NCI-H146 (cell line): ENCODE results near the gene FZR1.

ENCODE experiments used
- DNase-seq: peaks from one replicate; lab custom pipeline; 2025; lab: John Stamatoyannopoulos, UW

The FZR1 gene

DNA sequence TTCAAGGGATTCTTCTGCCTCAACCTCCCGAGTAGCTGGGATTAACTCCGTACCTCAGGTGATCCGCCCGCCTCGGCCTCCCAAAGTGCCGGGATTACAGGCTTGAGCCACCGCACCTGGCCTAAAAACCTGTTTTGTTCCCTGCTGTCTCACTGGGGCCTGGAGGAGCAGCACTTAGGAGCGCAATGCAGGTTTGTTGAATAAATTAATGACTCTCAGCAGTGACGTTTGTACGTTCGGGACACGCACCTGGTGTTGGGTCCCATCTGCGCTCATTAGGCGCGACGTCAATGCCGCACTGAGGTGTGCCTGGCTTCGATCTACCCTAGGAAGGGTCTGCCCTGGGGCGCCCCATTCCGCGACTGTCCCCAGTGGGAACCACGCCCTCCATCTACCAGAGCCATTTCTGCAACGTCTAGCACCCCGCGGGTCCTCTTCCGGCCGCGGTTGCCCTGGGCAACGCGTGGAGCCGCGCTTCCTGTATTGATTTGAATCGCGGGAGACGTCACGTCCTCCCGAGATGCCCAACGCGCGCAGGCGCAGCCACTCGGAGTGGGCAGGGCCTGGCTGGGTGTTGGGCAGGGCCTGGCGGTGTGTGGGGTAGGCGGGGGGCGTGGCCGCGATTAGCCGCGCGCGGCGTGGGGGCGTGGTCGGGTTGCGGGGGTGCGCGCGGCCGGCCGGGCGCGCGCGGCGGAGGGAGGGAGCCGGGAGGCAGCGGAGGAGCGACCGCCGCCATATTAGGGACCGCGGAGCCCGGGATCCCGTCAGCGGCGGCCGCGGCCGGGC lies at the start of gene FZR1:
FZR1 (plus strand) TSS at position 714 of the 786 bp plus-strand sequence. CDS start 16,679 bp downstream, outside the sequence.
- DNase-seq: peak; percentile 97

- no peak for DNase-seq
These were observed 49.1 kb upstream of the FZR1 start for GRCh38 chr19:3456925-3457527.

DNA sequence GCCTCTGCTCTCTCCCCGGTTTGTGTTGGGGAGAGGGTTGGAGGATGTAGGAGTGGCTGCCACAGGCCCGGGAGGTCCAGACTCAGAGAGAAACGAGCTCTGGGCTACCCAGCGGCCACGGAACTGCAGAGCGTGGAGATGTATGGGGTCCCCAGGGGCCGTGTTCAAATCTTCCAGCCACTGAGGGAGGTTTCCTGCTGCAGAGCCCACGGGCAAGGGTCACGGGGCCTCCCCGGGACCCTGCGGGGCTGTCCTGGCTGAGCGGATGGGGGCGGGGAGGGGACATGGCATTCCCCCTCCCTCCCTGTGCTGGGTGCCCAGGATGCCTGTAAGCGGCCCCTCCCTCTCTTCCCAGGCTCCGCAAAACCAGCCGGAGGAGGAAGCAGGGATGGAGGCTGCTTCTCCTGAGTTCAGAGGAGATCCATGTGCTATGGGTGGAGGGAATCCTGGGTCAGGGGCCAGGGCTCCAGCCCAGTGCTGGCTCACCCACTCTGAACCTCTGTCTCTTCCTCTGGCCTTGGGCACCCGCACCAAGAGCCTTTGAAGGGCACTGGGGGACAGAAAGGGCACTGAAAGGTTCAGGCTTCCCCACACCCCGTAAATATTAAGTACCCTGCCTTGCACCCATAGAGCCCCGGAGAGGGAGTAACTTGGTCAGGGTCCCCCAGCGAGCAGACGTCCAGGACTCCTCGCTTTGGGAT lies 48.4 kb upstream of the FZR1 start:
- no peak for DNase-seq

DNA sequence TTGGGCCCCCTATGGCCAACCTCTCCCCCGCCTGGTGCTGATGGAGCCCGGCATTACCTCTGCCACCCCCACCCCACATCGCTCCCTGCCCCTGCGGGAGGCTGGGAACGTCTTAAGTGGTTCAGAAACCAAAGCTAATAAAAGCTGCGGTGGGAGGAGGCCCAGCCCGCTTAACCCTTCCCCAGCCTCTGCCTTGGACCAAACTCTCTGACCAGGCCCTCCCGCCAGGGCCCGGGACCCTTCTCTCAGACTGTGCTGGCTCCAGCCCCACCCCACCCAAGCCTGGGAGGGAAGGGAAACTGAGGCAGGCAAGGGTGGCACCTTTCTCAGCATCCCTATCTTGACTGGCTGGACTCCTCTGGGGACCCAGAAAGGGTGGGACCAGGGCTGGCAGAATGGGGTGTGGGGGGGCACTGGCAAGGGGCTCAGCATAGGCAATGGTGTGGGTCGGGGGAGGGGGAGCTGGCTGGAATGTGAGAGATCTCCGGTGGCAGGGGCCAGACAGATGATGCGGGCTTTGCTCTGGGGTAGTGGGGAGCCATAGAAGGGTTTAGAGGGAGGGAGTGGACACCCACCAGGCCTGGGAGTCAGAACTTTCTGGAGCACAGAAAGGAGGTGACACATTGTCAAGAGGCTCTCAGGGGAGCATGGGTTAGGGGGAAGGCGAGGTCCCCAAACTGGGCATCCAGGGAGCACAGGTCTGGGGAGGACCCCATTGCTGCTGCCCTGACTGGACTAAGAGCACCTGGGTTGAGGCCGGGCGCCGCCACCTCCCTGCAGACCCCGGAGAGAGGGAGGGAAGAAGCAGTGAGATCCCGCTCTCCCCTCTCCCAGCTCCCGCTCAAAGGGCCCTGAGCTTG lies 47.7 kb upstream of the FZR1 start:
- no peak for DNase-seq

DNA sequence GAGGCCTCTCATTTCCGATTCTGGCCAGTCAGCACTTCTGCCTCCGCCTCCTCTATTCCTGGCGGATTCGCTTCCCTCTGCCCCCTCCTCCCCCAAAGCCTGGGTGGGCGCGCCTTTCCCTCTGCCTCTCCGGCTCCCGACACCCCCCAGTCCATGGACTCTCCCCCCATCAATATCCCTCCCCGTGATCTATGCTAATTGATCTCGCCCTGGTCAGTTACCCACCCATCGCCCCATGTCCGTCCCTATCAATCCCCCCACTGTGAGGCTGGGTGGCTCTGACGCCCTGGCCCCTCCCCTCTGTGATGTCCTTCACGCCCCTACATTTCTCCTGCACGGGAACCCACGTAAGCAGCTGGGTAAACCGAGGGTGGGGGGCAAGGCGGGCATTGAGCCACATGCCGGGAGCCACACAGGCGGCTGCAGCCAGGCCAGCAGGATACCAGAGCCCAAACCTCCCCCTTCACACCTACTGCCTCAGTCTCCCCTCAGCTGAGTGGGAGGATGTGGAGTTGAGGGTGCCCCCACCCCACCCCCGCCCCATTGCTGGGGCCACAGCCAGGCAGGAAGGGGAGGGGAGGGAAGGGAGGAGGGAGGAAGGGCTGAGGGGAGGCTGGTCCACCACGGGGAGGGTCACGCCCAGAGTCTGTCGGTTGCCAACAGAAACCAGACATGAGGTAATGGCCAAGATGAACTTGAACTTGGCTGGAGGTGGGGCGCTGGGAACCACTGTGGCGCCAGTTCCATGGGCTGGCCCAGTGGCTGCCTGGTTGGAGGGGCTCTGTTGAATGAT lies 46.8 kb upstream of the FZR1 start:
- no peak for DNase-seq

GRCh38 chr19:3459965-3460582 lies 46.0 kb upstream of the FZR1 start:
- DNase-seq: no peak

DNA sequence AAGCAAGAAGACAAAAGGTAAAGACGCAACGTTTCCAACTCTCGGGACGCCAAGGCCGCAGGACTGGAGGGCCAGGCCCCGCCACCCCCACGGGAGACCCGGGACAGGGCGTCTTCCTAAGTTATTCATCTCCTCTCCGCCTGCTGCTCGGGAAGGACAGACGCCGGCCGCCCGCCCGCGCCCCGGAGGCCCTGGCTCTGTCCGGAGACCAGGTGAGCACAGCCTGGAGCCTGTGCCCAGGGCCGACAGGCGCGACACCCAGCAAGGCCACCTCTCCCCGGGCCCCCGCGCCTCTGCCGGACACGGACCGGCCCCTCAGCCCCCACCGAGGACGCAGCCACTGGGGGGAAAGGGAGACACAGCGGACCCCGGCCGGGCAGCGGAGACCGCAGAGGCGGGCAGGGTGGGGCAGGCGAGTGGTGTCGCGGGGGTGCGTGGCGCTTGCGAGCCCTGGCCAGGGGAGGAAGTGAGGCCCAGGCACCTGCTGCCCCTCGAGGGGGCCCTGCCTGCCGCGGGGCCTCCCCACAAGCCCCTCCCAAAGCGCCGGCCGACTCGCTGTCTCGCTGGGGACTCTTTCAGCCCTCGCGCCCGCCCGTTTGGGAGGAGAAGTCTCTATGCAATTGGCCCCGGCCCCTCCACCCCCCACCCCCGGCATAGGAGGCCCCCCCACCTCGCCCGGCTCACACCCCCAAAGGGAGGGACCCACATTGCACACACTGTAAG lies 43.0 kb upstream of the FZR1 start:
- DNase-seq: no peak

GRCh38 chr19:3463714-3464586 lies 42.2 kb upstream of the FZR1 start:
- no peak for DNase-seq

DNA sequence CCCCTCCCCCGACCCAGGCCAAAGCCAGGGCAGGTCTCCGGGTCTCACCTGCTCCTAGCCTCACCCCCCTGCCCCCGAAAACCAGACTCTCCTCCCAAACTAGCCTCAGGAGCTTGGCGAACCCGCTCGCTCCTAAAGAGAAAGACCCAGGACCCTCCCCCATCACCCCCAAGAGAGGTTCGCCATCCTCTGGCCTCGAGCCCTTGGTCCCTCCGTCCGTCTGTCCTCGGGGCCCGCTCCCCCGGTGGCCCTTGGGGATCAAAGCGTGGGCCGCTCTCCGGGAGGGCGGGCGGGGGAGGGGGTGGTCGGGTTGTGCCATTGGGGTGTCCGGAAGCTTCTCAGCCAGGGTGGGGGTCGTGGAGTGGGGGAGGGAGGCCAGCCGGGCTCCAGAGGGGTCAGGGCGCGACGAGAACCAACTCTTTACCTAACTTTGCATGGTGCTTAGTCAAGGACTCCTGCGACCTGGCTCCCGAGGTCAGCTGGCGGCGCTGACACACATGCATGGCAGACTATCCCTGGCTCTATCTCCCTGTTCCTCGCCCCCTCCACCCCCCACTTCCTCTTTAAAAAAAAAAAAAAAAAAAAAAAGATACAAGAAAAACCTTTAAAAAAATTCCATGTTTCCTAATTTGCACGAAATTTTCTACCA lies 41.4 kb upstream of the FZR1 start:
- no peak for DNase-seq

DNA sequence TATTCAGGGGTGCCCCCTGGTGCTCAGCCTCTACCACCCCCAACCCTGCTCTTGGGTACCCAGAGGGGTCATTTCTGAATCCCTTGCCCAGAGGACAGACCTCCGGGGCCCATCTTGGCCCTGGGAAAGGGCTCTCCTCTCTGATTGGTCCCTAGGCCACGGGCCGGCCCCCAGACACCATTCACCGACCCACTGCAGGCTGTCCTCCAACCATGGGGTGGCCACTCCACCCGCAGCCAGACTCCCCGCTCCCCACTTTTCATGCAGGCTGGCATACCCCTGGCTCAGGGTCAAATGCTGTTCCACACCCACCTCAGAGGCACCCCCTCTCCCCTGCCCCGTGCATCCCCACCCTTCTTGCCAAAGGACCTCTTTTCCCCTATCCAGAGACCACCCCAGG lies 40.6 kb upstream of the FZR1 start:
- no peak for DNase-seq

DNA sequence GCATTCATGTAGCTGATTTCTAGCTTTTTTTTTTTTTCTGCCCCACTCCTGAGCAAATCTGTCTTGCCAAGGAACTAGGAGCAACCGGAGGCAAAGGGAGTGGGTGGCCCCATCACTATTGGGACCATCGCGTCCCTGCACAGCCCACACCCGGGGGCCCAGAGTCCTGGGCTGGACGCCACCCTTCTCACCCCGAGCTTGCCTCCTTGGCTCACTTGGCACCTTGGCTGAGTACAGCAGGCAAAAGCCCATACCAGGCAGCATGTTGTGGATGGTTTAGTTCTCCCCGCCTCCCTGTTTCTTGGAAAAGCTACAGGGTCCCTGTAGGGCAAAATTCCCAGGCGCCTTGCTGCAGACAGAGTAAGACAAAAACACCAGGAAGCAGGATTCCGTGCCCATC lies 39.5 kb upstream of the FZR1 start:
- DNase-seq: no peak

DNA sequence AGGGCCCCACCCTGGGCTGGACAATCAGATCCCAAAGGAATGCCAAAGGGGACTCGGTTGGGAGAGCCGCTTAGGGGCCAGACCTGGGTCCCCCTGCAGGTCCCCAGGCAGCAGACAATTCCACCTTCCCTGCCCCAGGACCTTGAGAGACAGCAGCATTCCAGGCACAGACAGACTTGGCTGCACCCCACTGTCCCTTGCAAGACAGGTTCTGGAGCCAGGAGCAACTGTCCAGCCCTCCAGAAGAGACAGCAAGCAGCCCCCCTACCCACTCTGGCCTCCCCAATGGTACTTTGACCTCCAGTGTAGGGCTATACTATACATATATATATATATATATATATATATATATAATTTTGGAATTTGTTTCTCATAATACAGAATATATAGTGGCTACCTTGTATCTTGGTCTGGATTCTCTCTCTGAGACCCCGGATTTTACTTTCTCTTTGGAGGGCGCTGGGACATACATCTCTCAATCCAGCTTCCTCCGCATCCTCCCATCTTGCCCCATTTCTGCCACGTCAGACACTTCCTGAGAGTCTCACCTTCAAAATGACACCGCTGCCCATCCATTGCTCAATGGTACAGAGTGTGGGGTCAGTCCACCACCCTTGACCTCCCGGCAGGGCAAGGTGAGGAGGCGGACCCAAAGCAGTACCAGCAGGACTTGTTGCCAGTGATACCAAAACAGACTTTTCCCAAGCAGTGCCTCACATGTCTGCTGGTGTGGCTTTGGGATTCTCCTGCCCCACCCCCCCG lies 38.5 kb upstream of the FZR1 start:
- DNase-seq: no peak

DNA sequence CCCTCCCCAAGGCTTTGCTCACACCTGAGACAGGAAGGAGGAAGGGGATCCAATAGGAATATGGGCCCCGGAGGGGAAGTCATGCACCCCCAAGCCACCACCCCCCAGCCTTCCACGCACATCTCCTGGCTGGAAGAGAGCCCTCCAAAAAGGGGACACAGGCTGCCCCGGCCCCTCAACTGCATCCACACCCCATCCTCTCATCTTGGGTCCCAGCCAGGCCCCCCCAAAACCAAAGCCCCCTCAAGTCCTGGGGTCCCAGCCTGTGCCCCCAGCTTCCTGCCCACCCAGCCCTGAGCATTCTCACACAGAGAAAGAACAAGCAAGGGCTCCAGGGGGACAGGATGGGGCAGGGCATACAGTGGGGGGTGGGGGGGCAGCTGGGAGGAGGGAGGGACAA lies 37.9 kb upstream of the FZR1 start:
- DNase-seq: no peak

- DNase-seq: no peak
These were observed 36.2 kb upstream of the FZR1 start for GRCh38 chr19:3469638-3470499.

DNA sequence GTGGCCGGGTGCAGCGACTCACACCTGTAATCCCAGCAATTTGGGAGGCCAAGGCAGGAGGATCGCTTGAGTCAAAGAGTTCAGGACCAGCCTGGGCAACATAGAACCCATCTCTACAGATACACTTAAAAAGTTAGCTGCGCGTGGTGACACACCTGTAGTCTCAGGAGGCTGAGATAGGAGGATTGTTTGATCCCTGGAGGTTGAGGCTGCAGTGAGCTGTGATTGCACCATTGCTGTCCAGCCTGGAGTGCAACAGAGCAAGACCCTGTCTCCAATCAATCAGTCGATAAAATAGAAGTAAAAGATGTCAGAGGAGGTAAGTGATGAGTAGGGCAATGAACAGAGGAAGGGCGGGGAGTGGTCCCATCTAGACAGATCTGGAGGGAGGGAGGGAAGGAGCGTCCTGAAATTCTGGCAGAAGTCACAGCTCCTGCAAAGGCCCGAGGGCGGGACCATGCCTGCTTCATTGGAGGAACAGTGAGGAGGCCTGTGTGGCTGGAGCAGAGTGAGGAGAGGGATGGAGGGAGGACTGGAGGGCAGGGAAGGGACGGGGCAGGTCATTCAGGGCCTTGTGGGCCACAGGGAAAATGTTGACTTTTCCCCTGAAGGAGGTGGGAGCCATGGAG lies 35.5 kb upstream of the FZR1 start:
- no peak for DNase-seq

DNA sequence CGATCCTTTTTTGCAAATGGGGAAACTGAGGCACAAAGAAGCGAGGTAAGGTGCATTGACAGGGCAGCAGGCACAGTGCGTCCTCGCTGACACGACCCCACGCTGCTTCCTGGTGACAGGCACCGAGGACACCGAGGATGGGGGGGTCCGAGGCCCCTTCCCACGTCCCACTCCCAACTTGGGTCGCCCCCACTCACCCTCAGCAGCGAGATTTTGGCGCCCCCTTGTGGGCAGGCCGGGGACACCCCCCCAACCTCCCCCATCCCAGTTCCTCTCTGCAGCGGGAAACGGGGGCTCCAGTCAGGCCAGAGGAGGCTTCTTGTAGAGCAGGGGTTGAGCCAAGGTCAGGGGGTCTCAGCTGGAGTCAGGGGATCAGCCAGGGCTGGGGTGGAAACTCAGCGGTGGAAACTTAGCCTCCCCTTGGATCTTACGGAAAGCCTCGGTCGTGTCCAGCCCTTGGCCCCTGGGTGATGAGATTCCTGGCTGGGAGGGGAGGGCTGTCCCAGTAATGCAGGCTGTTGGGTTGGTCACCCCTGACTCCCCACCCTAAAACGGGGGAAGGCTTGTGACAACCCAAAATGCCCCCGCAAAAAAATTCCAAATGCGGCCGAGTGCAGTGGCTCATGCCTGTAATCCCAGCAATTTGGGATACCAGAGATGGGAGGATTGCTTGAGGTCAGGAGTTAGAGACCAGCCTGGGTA lies 34.0 kb upstream of the FZR1 start:
- no peak for DNase-seq
